Stimulated activated CD4-positive, alpha-beta T cell treated with anti-CD3 and anti-CD28 coated beads, Interleukin-4, amount 100 ng/mL, for 4 hours (primary cell): Measurements from ENCODE around the gene ESPNL.

Source experiments
- DNase-seq, 2 experiments: peaks; one replicate each; pipeline ENCODE4 v3.0.0-alpha.2; 2020

ESPNL gene

DNA sequence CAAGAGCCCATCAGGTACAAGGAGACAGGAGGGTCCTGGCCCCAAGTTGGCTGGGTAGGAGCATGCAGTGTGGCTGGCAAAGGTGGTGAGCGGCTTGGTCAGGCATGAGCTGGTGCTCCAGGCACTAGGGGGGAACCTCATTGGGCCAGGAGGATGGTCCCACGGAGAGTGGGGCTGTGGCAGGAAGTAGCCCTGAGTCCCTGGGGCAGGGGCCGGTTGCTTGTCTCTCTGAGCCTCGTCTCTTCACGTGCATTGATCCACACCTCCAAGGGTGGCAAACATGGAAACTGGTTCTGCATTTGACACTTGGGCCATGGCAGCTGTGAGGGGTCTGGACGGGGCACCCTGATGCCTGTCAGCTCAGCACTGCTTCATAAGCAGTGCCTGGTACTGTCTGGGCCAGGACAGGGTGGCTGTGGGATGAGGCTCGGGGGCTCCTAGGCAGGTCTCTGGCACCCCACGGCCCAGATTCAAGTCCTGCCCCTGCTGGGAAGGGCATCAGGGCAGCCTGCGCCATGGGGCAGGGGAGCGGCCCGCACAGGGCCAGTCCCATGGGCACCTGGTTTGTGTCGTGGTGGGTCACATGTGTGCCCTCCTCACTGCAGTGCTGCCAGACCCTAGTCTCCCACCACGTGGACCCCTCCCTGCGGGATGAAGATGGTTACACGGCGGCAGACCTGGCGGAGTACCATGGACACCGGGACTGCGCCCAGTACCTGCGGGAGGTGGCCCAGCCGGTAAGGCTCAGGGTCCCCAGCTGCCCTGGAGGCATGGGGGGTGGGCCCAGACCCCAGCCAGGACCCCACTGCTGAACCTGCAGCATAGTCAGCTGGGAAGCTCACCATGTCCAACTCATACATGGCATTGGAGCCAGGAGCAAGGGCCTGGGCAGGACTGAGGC is 16.4 kb downstream of the ESPNL start:
- no peak for DNase-seq

DNA sequence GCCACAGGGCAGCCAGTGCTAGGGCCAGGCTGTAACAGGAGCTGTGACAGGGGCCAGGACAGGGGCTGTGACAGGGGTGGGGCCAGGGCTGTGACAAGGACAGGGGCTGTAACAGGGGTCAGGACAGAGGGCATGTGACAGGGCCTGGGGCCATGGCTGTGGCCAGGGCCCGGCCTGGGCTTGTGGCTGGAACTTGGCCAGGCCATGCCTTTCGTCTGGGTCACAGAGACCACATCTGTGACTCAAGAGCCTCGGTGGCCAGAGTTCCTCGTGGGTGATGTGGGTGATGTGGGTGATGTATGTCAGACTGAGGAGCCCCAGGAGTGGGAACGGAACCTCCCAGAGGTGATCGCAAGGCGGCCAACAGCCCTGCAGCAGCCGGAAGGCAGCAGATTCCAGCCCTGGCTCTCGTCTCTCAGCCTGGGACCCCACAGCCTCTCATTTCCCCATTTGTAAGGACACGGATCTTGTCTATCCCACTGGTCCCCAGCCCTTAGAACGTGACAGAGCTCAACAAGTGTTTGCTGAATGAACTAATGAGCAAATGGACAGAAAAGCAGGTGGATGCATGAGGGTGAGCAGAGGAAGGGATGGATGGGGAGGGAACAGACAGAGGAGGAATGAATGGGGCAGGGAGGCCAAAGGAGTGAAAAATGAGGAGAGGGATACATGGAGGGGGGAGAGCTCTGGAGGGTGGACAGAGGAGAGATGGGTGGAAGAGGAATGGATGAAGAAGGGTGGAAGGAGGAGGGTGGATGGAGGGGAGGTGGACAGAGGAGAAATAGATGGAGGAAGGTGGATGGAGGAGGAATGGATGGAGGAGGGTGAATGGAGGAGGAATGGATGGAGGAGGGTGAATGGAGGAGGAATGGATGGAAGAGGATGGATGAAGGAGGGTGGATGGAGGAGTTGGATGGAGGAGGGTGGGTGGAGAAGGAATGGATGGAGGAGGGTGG is 17.3 kb downstream of the ESPNL start:
- DNase-seq: no peak

DNA sequence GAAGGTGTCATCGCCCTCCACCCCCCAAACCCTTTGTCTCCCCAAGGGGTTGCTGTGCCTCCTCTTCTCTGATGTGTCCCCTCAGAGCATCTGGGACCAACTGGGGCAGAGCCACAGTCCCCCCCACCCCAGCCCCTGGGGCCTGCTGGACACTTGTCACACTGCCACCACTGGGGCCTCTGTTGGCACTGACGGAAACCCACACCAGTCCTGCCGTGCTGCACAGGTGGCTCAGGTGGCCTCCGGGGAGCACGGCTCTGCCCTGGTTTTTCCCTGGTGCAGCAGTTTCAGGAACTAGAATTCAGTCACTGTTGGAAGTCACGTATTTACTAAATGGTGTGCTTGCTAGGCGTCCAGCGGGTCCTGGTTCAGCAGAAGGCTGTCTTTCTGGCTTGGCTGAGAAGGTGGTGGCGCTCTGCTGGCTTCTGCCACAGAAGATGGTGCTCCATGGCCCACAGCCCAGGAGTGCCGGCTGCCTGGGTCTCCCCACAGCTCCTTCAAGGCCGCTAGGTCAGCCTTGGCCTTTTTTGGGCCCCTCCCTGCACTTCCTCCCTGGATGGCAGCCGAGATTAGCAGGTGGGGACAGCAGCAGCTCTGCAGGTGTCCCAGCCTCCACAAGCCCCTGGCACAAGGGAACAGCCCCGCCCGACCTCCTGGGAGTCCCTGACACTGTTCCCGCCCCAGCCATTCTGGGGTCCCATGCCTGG is 19.8 kb downstream of the ESPNL start:
- DNase-seq: no peak

DNA sequence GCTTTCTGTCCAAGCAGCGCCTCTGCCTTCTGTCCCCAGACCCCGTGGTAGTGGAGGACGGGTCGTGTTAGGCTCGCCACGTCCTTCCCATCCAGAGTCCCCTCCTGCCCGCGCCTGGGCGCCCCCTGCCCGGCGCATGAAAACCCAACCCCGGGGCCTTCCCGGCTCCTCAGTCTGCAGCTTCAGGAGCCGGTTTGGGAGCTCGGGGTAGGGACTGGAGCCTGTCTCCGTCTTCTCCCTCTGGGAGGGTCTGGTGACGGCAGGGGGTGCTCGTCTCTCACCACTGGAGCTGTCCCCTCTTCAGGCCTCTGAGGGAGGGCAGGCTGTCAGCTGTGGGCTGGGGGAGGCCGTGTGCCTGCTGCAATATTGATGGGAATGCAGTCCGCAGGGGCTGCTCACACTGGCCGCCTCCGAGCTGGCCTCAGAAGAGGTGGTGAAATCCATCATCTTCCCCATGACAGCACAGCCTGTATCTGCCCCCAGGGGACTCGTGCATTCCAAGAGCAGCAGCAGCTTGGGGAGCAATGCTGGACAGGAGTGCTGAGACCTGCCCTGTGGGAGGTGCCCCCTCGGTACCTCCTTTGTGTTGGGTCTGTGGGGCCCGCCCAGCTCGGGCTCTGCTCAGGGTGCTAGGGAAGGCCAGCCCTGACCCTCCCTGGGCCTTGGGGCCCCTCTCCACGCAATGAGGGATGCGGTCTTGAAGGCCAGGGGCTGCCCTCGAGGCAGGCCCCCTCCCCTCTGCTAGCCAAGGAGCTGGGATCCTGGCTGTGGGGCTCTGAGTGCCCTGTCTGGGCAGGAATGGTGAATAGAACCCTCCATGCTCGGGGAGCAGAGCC is 20.5 kb downstream of the ESPNL start:
- DNase-seq: no peak

DNA sequence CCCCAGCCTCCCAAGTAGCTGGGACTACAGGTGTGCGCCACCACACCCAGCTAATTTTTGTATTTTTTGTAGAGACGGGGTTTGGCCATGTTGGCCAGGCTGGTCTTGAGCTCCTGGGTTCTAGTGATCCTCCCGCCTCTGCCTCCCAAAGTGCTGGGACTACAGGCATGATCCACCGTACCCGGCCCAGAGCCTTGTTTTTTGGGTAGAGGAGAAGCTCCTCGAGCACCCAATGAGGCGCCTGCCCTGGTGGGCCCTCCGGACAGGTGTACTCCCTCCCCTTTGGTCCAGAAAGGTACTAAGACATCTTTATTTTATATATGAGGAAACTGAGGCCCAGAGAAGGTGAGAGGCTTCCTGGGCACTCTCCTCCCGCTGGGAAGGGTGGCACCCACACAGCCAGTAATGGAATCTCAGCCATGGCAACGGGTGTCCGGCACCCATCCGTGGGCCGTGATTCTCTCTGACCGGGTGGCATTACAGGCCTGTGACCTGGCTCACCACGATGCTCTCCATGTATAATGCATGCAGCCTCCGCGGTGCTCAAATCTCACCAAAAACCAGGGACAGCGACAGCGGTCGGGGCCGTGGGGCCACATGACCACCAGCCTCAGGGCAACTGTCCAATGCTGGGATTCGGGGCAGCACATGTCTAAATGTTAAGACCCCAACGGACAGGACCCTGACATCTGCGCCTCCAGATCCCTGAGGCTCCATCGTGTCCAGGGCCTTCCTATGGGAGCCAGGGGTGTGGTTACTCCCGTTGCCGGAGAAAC is 21.6 kb downstream of the ESPNL start:
- DNase-seq: no peak

DNA sequence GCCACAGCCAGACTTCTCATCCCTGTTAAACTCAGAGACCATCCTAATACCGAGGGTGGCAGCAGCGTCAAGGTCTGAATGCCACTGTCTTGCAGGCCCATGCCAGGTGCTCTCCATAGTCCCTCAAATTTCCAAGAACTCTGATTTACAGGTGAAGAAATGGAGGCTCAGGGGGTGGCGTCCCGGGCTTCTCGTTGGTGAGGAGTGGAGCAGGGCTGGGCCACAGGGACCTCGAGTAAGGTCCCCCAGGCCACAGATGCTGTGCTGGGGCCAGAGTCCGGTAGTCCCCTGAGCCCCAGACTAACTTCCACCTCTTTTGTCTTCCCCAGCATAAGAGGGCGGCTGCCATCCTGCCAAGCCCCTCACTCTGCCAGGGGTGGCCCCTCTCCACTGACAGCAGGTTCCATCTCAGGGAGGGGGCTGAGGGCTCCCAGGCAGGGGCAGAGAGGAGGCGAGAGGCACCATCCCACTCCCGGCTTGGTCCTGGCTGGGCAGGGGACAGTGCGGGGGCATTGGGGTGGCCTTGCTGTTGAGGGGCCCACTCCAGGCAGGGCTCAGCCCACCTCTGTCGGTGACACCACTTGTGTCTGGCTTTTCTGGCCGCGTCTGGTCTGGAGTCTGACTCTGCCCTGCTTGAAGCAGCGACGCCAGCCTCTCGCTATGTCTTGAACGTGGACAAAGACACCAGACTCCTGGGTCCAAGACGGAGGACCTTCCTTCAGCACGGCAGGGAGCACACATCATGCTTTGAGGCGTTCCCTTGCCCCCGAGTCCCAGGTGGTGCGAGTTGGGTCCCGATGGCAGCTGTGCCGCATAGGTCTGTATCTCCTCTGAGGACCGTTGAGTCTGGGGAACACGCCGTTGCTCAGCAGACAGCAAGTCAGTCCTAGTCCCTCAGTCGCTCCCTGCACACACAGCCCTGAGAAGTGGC is 22.4 kb downstream of the ESPNL start:
- DNase-seq: no peak

DNA sequence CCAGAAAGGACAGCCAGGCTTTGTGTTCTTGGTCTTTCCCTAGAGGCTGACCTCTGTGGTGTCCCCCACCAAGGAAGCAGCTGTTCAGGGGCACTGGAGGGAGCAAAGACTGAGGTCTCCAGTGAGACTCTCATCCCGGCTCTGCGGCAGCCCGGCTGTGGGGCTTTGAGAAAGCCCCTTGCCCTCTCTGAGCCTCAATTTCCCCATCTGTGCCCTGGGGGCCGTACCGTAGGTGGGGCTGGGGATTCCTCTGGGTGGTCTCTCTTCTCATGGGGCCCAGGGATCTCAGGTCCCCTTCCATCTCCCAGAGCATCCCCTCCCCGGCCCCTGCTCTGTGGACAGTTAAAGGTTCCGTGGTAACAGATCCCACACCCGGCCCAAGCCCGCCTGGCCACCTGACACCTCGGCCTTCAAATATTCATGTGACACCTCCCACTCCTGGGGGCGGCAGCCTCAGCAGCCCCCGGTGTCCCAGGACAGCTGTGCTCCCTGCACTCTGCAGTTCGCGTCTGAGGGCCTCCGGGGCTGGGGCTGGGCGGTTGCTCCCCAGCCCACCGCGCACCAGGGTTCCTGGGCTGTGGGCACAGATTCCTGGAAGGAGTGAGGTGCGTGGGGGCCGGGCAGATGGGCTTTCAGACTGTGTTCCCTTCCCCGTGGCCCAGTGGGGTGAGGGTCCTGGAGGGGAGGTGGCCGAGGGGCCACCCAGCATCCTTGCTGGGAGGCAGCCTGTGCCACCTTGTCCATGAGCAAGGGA is 23.3 kb downstream of the ESPNL start:
- no peak for DNase-seq

DNA sequence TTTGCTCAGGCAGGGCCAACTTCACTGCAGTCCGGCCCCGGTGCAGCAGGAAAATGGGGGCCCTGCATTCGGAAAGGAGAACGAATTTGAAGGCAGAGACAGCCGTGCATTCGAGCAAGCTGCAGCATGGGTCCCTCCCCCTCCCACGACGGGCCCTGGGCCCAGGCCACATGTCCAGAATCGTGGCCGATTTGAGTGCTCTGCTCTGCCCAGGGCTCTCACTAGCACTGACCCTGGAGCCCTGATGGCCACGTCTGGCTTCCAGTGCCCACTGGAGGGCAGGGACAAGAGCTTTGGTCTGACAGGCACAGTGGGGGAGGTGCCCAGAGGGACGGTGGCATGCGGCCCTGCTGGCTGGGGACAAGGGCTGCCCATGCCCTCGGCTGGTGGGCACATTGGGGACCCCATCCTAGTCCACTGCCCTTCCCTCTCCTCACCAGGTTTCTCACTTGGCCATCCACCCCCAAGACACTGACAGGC is 23.9 kb downstream of the ESPNL start:
- DNase-seq: no peak

DNA sequence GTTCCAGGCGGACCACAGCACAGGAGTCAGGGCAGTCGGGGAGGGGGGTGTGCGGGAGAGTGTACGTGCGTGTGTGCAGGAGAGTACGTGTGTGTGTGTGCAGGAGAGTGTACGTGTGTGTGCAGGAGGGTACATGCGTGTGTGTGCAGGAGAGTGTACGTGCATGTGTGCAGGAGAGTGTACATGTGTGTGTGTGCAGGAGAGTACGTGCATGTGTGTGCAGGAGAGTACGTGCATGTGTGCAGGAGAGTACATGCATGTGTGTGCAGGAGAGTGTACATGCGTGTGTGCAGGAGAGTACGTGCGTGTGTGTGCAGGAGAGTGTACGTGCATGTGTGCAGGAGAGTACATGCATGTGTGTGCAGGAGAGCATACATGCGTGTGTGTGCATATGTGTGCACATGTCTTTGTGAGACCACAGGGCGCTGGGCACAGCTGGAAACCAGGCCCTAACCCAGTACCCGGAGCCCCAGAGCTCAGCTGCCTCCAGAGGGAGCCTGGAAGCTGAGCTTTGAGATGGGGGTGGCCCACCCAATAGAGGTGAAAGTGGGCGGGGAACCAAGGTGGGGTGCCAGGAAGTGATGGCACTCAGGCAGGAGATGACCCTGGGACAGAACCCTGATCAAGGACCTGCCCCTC is 24.5 kb downstream of the ESPNL start:
- DNase-seq: no peak

DNA sequence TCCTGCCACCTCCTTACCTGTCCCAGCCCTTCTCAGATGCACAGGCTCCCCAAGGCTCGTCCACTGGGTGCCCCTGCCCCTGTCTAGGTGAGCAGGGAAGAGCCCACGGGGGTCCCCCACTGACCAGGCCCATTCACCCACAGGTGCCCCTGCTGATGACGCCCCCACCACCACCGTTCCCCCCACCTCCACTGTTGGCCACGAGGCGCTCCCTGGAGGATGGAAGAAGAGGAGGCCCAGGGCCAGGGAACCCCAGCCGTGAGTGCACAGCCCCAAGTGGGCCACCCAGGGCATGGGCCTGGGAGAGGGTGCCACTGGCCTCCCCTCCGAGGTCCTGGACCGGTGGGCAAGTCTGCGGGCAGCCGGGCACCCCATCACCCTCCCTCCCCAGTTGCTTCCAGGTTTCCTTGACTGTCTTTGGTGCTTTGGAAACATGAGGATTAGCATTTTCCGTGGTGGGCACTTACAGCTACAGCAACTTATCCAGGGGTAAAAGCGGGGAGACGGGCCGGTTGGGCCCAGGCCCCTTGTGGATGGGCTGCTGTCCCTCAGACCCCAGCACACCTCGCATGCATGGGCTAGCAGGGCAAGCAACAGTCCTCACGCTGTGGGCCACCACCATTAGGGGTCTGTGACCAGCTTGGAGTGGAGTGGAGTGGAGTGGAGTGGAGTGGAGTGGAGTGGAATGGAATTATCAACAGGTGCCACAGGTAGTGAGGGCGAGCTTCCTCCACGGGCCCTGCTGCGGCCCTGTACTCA is 25.2 kb downstream of the ESPNL start:
- no peak for DNase-seq

DNA sequence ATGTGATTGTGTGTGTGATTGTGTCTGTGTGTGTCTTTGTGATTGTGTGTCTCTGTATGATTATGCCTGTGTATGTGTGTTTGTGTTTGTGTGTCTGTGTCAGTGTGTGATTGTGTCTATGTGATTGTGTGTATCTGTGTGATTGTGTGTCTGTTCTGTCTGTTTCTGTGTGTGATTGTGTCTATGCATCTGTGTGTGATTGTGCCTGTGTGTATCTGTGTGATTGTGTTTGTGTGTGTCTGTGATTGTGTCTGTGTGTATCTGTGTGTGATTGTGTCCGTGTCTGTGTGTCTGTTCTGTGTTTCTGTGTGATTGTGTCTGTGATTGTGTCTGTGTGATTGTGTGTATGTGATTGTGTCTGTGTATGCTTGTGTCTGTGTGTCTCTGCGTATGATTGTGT is 26.2 kb downstream of the ESPNL start:
- no peak for DNase-seq

DNA sequence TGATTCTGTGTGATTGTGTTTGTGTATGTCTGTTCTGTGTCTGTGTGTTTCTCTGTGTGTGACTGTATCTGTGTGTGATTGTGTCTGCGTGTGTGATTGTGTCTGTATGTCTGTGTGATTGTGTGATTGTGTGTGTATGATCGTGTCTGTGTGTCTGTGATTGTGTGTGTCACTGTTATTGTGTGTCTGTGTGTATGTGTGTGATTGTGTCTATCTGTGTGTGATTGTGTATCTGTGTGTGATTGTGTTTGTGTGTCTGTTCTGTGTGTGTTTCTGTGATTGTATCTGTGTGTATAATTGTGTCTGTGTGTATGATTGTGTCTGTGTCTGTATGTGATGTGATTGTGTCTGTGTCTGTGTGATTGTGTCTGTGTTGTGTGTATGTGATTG is 26.6 kb downstream of the ESPNL start:
- DNase-seq: no peak

DNA sequence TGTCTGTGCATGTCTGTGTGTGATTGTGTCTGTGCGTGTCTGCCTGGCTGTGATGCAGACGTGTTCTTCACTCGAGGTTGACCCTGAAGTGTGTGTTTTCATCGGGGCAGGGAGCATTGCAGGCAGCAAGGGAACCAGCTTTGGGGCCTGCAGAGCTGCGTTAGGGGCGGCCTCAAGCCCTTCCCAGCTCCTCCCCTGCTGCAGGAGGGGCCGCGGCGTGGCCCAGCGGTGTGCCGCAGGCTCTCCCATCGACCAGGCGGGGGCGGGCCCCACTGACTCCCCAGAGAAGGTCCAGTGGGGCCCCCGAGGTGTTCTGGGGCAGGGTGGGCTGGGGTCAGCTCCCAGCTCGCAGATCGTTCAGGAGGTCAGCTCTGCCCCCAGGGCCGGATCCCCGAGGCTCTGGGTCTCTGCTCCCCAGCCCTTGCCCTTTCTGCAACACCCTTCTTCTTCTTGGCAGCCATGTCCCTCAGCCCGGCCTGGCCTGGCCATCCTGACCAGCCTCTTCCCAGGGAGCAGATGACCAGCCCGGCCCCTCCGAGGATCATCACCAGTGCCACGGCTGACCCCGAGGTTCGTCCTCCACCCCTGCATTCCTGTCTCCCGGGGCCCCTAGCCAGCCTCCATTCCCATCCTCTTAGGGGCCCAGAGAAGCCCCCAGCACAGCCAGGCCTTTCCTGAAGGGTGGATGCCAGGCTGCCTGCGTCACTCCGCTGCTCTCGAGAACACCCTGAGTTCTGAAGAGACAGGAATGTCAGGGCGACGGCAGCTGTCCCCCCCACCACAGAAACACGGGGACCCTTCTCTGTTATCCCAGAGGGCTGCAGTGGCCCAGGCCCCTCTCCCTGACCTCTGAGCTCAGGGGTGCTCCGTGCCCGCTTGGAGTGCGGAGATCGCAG is 27.3 kb downstream of the ESPNL start:
- no peak for DNase-seq

DNA sequence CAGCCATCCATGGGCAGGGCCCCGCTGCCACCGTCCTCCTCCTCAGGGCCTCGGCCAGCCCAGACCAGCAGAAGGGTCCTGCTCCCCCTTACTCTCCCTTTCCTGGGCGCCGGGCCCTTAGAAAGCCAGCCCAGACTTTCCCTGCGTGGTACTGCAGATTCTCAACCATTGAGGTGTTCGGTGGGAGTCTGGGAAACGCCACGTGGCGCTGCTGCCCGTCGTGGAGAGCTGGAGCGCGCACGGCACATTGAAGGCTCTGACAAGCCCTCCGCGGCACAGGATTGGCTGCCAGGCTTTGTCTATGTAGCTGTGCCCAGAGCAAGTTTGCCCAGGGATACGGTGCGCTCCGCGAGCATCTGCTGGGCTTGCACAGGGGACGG is 27.9 kb downstream of the ESPNL start:
- no peak for DNase-seq

DNA sequence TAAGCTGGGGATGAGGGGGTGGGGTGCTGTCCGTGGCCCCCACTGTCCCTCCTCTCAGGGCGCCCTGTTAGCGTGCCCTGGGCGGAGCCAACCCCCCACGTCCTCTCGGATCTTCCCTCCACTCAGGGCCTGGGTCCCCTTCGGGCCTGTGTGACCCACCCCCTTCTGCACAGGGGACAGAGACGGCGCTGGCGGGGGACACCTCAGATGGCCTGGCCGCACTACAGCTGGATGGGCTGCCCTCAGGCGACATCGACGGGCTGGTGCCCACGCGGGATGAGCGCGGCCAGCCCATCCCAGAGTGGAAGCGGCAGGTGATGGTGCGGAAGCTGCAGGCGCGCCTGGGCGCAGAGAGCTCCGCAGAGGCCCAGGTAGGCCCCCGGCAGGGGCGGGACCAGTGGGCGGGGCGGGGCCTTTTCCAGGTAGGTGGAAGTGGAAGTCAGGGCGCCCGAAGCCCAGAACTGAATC is 28.4 kb downstream of the ESPNL start:
- DNase-seq: no peak

DNA sequence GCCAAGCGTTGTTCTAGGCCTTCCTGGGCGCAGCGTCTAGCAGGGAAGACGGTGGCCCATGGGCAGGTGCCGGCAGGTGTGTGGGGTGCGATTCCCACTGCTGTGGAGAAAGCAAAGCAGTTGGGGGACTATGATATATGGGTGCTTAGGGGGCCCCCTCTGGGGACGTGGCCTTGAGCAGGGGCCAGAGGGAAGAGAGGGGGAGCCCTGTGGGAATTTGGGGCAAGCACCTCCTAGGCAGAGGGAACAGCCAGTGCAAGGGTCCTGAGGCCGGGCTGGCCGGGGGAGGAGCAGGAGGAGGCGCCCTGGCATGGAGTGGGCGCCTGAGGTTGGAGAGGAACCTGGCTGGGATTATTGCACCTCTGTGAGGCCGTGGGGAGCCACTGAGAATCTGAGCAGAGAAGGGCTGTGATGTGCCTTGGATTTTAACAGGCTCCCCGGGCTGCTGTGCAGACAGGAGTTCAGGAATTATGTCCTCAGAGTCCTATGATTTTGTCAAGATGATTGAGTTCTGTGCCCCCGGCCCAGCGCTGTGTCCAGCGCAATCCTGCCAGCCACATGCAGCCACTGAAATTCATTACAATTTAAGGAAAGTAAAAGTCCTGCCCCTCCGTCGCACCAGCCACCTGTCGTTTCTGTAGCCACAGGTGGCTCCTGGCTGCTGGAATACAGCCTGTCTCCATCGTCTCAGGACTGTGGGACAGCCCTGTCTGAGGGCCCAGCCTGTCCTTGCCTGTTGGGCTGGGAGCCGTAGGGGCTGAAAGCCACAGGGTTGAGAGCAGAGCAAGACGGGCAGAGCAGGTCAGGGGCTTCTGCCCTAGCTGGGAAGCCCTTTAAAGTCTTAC is 29.2 kb downstream of the ESPNL start:
- no peak for DNase-seq
